Measurements from ENCODE around the gene ATG5.
"Not testable (repeated sequence)": the region's sequence is repeated elsewhere in the genome, so short reads cannot be mapped to it uniquely, and the experiment has no call there.

Gene ATG5

DNA sequence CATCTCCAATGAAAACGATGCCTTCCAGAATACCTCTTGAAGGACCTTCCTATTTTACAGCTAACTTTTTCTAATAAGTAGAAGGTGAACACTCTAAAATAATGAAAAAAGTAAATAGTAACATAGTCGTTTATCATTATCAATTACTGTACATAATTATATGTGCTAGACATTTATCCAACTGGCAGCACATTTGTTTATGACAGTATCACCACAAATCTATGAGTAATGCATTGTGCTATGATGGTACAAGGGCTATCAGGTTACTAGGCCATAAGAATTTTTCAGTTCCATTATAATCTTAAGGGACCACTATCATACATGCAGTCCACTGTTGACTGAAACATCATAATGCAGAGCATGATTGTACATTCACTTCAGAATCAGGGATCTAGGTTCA lies 68.4 kb downstream of the ATG5 start:
- DNase-seq (ENCODE audit: low read depth, low spot score), result no peak

- no peak for DNase-seq (ENCODE audit: low read depth, low spot score)
Measured at GRCh38 chr6:106256201-106256968, 69.2 kb downstream of the ATG5 start.

DNA sequence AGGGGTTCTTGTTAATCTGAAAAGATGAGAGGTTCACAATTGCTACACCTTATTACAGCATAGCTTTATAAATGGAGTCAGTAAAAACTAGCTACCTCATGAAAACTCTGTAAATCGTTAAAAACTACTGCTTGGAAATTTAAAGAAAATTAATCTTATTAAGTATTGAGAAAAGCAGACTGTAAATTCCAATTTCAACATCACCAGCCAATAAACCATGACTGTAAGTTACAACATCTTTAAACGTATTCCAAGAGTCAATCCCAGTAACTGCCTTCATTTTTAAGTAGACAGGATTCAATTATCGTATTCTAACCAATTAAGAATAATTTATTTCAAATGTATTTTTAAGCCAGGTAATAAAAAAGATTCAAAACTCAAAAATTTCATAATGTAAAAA lies 70.3 kb downstream of the ATG5 start:
- no peak for DNase-seq (ENCODE audit: low read depth, low spot score)

- DNase-seq (ENCODE audit: low read depth, low spot score), result no peak
Measured at GRCh38 chr6:106254636-106255035, 70.9 kb downstream of the ATG5 start.

GRCh38 chr6:106253731-106254130 lies 71.8 kb downstream of the ATG5 start:
- no peak for DNase-seq (ENCODE audit: low read depth, low spot score)

- DNase-seq (ENCODE audit: low read depth, low spot score), result no peak
Measured at GRCh38 chr6:106253172-106253571, 72.4 kb downstream of the ATG5 start.

DNA sequence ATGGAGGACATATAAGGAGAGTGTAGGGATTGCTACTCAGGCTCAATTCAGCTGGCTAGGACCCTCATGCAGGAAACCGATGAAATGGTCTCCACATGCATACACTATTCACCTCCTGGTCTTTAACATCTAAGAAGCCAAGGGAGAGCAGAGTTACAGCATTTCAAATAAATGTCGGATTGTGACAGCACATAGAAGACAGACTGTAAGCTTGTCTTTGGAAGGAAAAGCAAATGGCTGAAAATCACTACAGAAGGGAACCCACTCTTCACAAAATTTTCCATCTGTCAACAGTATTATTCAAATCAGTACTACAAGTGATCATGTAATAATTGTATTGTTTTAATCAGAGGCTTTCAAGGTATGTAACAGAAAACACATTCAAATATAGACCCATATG lies 72.9 kb downstream of the ATG5 start:
- DNase-seq (ENCODE audit: low read depth, low spot score), result no peak

GRCh38 chr6:106251531-106252255 lies 73.9 kb downstream of the ATG5 start:
- DNase-seq (ENCODE audit: low read depth, low spot score), result not testable (repeated sequence)

- DNase-seq (ENCODE audit: low read depth, low spot score), result no peak
Measured at GRCh38 chr6:106250953-106251352, 74.6 kb downstream of the ATG5 start.

GRCh38 chr6:106249658-106250057 lies 75.9 kb downstream of the ATG5 start:
- DNase-seq (ENCODE audit: low read depth, low spot score), result no peak

GRCh38 chr6:106247733-106248132 lies 77.8 kb downstream of the ATG5 start:
- DNase-seq (ENCODE audit: low read depth, low spot score), result no peak

- DNase-seq (ENCODE audit: low read depth, low spot score), result no peak
Measured at GRCh38 chr6:106247293-106247692, 78.3 kb downstream of the ATG5 start.

- no peak for DNase-seq (ENCODE audit: low read depth, low spot score)
Measured at GRCh38 chr6:106244931-106245330, 80.6 kb downstream of the ATG5 start.

DNA sequence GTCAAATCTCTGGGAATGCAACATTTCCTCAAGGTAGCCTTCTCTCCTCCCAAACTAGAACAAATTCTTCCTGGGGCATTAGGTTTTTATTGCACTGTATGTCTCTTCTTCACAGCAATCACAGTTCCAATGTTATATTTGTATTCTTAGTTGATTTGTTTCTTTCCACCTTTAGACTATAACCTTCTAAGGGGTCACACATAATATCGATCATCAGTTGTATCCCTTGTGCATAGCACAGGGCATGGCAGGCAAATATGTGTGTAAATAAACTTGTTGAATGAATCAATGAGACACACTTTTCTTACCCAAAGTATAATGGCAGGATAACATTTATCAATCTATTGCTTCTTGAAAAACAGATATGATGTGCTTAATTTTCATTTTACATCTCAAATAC lies 81.0 kb downstream of the ATG5 start:
- no peak for DNase-seq (ENCODE audit: low read depth, low spot score)

GRCh38 chr6:106243261-106243660 lies 82.3 kb downstream of the ATG5 start:
- DNase-seq (ENCODE audit: low read depth, low spot score), result no peak

- DNase-seq (ENCODE audit: low read depth, low spot score), result no peak
Measured at GRCh38 chr6:106241498-106241897, 84.1 kb downstream of the ATG5 start.

- DNase-seq (ENCODE audit: low read depth, low spot score), result no peak
Measured at GRCh38 chr6:106237286-106237685, 88.3 kb downstream of the ATG5 start.

DNA sequence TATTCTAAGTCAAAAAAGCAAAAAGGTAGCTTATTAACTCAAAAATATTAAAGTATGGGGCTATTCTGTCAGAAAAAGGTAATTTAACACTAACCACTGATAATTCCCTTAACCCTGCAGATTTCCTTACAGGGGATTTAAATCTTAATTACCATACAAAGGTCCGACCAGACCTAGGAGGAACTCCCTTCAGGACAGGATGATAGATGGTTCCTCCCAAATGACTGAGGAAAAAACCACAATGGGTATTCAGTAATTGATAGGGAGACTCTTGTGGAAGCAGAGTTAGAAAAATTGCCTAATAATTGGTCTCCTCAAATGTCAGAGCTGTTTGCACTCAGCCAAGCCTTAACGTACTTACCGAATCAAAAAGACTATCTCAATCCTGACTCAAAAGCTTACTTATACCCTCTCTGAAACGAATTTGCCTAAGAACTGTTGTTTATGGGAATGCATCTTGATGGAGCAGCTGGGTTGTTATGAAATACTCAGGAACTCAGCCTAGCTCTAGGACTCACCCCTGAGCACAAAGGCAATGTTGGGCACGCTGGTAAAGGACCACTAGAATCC lies 95.6 kb downstream of the ATG5 start:
- not testable (repeated sequence) for DNase-seq (ENCODE audit: low read depth, low spot score)

DNA sequence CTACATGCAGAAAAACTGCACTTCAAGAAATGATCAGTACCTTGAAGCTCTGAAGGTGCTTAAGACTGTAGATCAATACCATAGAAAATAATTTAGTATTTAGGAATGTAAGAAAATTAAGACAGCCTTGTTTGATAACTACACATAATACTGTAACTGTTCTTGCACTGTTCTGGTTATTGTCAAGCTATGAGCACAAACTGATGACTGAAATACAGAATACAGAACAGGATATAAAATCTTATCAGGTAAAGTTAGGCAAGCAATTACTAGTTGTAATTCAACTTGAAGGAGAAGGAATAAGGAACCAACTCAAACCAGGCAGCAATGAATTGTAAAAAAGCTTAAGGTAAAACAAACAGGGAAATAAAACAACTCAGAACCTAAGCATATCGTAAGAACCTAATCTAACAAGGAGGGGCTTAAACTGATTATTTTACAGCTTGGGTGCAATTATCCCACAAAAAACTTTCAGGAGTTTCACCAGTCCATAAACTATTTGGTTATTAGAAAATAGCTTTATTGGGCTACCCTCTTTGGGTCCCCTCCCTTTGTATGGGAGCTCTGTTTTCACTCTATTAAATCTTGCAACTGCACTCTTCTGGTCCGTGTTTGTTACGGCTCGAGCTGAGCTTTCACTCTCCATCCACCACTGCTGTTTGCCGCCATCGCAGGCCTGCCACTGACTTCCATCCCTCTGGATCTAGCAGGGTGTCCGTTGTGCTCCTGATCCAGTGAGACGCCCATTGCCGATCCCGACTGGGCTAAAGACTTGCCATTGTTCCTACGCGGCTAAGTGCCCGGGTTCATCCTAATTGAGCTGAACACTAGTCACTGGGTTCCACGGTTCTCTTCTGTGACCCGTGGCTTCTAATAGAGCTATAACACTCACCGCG lies 97.7 kb downstream of the ATG5 start:
- DNase-seq (ENCODE audit: low read depth, low spot score), result no peak

DNA sequence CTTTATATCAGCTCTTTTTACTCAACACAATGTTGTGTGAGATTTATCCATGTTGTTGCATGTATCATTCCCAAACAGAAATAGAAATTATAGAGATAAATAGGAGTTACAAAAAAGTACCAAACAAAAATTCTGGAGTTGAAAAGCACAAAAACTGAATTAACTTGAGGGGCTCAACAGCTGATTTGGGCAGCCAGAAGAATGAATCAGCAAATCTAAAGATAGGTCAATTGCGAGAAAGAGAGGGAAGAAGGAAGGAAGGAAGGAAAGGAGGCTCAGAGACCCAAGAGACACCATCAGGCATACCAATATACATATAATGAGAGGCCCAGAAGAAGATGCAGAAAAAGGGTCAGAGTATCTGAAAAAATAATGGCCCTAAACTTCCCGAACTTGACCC lies 98.9 kb downstream of the ATG5 start:
- no peak for DNase-seq (ENCODE audit: low read depth, low spot score)

DNA sequence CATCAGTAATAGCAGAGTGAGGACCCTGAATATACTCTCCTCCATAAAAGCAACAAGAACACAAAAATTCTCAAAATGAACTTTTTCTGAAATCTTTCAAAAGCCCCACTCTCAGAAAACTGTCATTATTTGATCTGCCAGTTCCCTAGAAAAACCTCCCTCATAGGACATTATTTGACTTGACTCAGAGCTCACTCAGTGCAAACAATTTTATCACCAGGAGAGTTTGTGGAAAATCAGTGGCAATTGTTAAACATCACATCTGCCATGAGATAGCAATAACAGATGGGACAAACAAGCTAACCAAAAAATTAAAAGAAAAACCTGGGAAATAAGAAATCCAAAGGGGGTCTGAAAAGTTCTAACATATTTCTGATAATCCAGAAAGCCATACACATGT lies 100.0 kb downstream of the ATG5 start:
- DNase-seq (ENCODE audit: low read depth, low spot score), result no peak

All from iPS DF 19.7 (cell line).